ENCODE results near the gene ABCB9.

Gene ABCB9

DNA sequence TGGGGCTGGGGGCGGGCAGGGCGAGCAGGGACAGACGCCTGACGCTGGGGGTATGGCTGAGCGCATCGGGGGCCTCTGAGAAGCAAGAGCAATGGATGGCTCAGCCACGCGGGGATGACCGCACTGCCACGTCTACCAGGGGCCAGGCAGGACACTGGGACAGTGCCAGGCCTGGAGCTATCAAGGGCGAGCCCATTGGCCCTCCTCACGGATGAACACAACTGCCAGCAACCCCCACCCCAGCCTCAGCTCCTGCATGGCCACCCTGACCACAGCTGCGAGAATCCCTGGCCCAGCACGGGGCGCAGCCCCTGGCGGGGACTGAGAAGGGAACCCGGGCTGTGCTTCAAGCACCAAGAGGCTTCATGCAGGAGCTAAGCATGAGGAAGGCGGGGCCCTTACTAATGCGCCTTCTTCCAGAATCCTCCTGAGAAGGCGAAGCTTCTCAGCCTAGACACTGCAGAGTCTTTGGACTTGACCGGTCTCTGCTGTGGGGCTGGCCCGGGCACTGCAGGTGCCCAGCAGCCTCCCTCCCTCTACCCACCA lies 23.7 kb upstream of the ABCB9 start:
- no peak for DNase-seq
- Histone ChIP-seq H3K4me1 (ENCODE audit: control extremely low read depth in 1 of 4, control insufficient read depth in 4 of 4, insufficient read depth in 4 of 4, low read length in 3 of 4) (peaks cover 0 to 11% (median 5%) of the 10 kb centered on the region in 4 experiments), H3K4me3 (ENCODE audit: control insufficient read depth in 1 of 7, extremely low read depth in 1 of 7, insufficient read depth in 4 of 7, low read depth in 2 of 7, low read length in 6 of 7) (no peak overlapping the region), H3K36me3 (ENCODE audit: control insufficient read depth in 4 of 4, insufficient read depth in 4 of 4, low read length in 3 of 4) (peaks cover 0 to 57% (median 27%) of the 10 kb centered on the region in 4 experiments), H3K9me3 (ENCODE audit: control extremely low read depth in 1 of 5, control insufficient read depth in 4 of 5, insufficient read depth in 2 of 5, low read depth in 1 of 5, low read length in 4 of 5) (no peaks in the 10 kb centered on the region), H3K27me3 (replicated peaks in 2 of 5; ENCODE audit: control insufficient read depth in 4 of 5, insufficient read depth in 5 of 5, low read length in 4 of 5) (no peaks in the 10 kb centered on the region), H3K27ac (ENCODE audit: insufficient read depth in 1 of 2, low read depth in 1 of 2, low read length in 2 of 2, poor library complexity in 1 of 2, severe bottlenecking in 2 of 2) (no peak overlapping the region)
- CTCF ChIA-PET: interaction anchor here (0.8 to 1.7 kb wide), 2 partner anchors 53 kb away, joined by 3 to 5 read pairs; no protein-coding TSS in a partner anchor
- WGBS (ENCODE audit: insufficient coverage): 98% methylated on average over 18 of the region's 22 CpGs
- POLR2A ChIA-PET: interaction anchor here (0.7 kb wide), 1 partner anchor 11 kb away, joined by 3 read pairs; no protein-coding TSS in a partner anchor

DNA sequence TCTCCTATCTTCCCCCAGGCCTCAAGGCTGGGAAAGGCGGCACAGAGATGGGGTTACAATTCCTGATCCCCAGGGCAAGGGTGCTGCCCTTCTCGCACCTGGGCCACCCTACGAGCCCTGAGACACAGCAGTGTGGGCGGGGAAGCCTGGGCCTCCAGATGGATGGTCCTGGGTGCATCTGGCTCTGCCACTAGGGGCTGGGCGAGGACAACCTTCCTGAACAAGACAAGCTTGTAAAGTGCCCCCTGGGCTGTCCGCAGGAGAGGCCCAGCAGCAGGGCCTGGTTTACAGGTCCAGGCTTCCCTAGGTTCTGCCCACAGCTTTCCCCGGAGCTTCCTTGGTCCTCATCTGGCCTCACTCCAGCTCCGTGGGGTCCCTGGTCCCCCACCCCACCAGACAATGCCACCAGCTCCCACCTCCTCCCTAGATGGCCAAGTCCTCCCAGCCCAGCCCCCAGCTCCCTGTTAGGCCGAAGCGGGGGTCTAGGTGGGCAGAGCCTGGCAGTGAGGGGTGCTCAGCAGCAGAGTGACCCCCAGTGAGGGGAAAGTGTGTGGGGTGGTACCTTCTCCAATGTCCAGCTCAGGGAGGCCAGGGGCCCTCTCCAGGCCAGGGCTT lies 23.1 kb upstream of the ABCB9 start:
- no peak overlapping the region for H3K27ac ChIP-seq (ENCODE audit: insufficient read depth in 1 of 2, low read depth in 1 of 2, low read length in 2 of 2, poor library complexity in 1 of 2, severe bottlenecking in 2 of 2)
- no peak overlapping the region for H3K4me3 ChIP-seq (ENCODE audit: control insufficient read depth in 1 of 7, extremely low read depth in 1 of 7, insufficient read depth in 4 of 7, low read depth in 2 of 7, low read length in 6 of 7)
- POLR2A ChIA-PET: no interaction called here
- peaks cover 0 to 53% (median 27%) of the 10 kb centered on the region in 4 experiments for H3K36me3 ChIP-seq (ENCODE audit: control insufficient read depth in 4 of 4, insufficient read depth in 4 of 4, low read length in 3 of 4)
- CTCF ChIA-PET: interaction anchor here (0.6 to 0.8 kb wide), 2 partner anchors 54 to 249 kb away, joined by 3 read pairs; no protein-coding TSS in a partner anchor
- WGBS (ENCODE audit: insufficient coverage): 97% methylated on average over 6 of the region's 10 CpGs
- peaks cover 0 to 17% (median 11%) of the 10 kb centered on the region in 4 experiments for H3K4me1 ChIP-seq (ENCODE audit: control extremely low read depth in 1 of 4, control insufficient read depth in 4 of 4, insufficient read depth in 4 of 4, low read length in 3 of 4)
- DNase-seq: no peak
- H3K9me3 ChIP-seq (ENCODE audit: control extremely low read depth in 1 of 5, control insufficient read depth in 4 of 5, insufficient read depth in 2 of 5, low read depth in 1 of 5, low read length in 4 of 5): no peaks in the 10 kb centered on the region
- no peaks in the 10 kb centered on the region for H3K27me3 ChIP-seq (replicated peaks in 2 of 5; ENCODE audit: control insufficient read depth in 4 of 5, insufficient read depth in 5 of 5, low read length in 4 of 5)

DNA sequence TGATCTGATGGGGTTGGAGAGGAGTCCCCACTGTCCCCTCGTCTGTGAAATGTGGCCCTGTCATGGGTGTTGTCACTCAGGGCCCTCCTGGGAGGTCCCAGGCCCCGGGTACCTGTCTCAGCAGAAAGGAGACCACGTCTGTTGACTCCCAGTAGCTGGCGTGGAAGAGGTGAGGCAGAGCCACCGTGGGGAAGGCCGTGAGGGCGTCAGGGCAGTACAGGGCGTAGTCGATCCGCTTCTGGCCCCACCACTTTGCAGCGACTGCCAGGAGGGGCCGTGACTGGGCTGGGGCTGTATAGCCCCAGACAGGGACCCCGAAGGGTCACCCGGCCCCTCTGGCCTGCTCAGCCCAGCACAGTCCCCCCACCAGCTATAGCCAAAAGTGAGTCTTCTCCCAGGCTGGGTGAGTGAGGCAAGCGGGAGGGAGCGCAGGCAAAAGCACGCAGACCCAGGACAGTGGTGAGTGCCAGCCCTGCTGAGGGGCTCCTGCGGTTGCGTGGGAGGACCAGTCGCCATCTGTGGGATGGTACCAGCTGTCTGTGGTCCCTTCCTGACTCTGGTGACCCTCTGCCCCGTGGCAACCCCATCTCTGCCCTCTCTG lies 22.4 kb upstream of the ABCB9 start:
- peaks cover 0 to 51% (median 30%) of the 10 kb centered on the region in 4 experiments for H3K36me3 ChIP-seq (ENCODE audit: control insufficient read depth in 4 of 4, insufficient read depth in 4 of 4, low read length in 3 of 4)
- H3K4me3 ChIP-seq (ENCODE audit: control insufficient read depth in 1 of 7, extremely low read depth in 1 of 7, insufficient read depth in 4 of 7, low read depth in 2 of 7, low read length in 6 of 7): no peak overlapping the region
- no peaks in the 10 kb centered on the region for H3K9me3 ChIP-seq (ENCODE audit: control extremely low read depth in 1 of 5, control insufficient read depth in 4 of 5, insufficient read depth in 2 of 5, low read depth in 1 of 5, low read length in 4 of 5)
- 98% methylated on average over 17 of the region's 21 CpGs for WGBS (ENCODE audit: insufficient coverage)
- no peak overlapping the region for H3K27ac ChIP-seq (ENCODE audit: insufficient read depth in 1 of 2, low read depth in 1 of 2, low read length in 2 of 2, poor library complexity in 1 of 2, severe bottlenecking in 2 of 2)
- ChIA-PET CTCF (interaction anchor here (0.6 to 1.5 kb wide), 3 partner anchors 13 to 250 kb away, joined by 3 read pairs; partner anchors contain the start of gene OGFOD2), POLR2A (no interaction called here)
- H3K27me3 ChIP-seq (replicated peaks in 2 of 5; ENCODE audit: control insufficient read depth in 4 of 5, insufficient read depth in 5 of 5, low read length in 4 of 5): no peaks in the 10 kb centered on the region
- DNase-seq: no peak
- H3K4me1 ChIP-seq (ENCODE audit: control extremely low read depth in 1 of 4, control insufficient read depth in 4 of 4, insufficient read depth in 4 of 4, low read length in 3 of 4): peaks cover 0 to 23% (median 18%) of the 10 kb centered on the region in 4 experiments

DNA sequence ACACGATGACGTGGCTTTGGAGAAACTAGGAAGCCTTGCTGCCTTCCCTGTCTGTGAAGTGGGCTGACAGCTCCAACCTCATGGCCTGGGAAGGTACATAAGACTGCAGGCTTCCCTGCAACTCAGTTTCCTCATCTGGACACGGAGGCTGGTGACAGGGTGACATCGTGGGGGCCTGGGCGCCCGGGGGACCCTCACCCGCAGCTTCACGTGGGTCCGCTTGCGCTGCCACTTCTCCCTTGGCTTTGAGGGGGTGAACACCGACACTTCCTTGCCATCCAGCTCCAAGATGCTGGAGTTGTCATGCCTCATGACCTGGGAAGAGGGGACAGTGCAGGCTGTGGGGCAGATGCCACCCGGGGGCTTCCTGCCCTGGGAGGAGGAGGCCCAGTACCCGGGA lies 21.8 kb upstream of the ABCB9 start:
- Histone ChIP-seq H3K4me1 (ENCODE audit: control extremely low read depth in 1 of 4, control insufficient read depth in 4 of 4, insufficient read depth in 4 of 4, low read length in 3 of 4) (peaks cover 0 to 30% (median 24%) of the 10 kb centered on the region in 4 experiments), H3K36me3 (ENCODE audit: control insufficient read depth in 4 of 4, insufficient read depth in 4 of 4, low read length in 3 of 4) (peaks cover 0 to 54% (median 34%) of the 10 kb centered on the region in 4 experiments)

DNA sequence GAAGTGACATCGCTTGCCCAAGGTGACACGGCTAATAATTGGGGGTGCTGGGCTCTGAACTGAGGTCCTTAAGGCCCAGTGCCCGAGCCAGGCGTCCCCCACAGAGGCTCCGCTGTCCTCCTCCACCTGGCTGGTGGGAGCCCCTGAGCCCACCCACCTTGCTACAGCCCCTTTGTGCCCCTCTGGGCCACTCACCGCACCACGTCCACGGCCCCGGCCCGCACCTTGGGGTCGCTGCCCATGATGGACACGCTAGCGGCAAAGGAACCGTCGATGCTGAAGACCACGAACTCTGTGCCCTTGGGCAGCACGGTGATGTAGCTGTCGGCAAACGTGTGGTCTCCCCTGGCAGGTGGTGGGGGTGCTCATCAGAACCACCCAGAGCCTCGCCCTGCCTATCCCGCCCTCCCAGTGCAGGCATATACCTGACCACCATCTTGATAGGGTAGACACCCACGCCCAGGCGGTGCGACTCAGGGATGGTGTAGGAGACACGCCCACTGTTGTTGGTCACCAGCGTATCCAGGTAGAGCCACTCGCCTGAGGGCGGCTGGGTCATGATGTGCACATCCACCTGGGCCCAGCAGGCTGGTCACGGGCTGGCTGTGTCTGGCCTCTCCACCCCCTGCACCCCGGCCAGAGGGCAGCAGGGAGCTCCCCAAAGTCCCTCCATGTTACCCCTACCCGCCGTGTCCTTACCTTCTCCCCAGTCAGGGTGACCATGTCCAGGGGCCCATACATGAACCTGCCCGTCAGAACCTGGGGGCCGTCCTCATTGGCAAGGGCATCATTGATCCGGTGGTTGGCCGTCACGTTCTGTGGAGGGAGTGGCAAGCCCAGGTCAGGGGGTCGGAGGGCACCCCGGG lies 21.1 kb upstream of the ABCB9 start:
- Histone ChIP-seq H3K9me3 (ENCODE audit: control extremely low read depth in 1 of 5, control insufficient read depth in 4 of 5, insufficient read depth in 2 of 5, low read depth in 1 of 5, low read length in 4 of 5) (no peaks in the 10 kb centered on the region), H3K4me3 (ENCODE audit: control insufficient read depth in 1 of 7, extremely low read depth in 1 of 7, insufficient read depth in 4 of 7, low read depth in 2 of 7, low read length in 6 of 7) (no peak overlapping the region), H3K27me3 (replicated peaks in 2 of 5; ENCODE audit: control insufficient read depth in 4 of 5, insufficient read depth in 5 of 5, low read length in 4 of 5) (no peaks in the 10 kb centered on the region), H3K27ac (ENCODE audit: insufficient read depth in 1 of 2, low read depth in 1 of 2, low read length in 2 of 2, poor library complexity in 1 of 2, severe bottlenecking in 2 of 2) (no peak overlapping the region), H3K36me3 (ENCODE audit: control insufficient read depth in 4 of 4, insufficient read depth in 4 of 4, low read length in 3 of 4) (peaks cover 0 to 61% (median 40%) of the 10 kb centered on the region in 4 experiments), H3K4me1 (ENCODE audit: control extremely low read depth in 1 of 4, control insufficient read depth in 4 of 4, insufficient read depth in 4 of 4, low read length in 3 of 4) (peaks cover 0 to 37% (median 32%) of the 10 kb centered on the region in 4 experiments)
- CTCF ChIA-PET: interaction anchor here (0.9 to 1.5 kb wide), 3 partner anchors 12 to 251 kb away, joined by 3 to 4 read pairs (median 3); partner anchors contain the start of gene OGFOD2
- no peak for DNase-seq
- 98% methylated on average over 38 of the region's 39 CpGs for WGBS (ENCODE audit: insufficient coverage)
- POLR2A ChIA-PET: no interaction called here

More for the DNA sequence above, 21.8 kb upstream of the ABCB9 start:
- Histone ChIP-seq H3K4me3 (ENCODE audit: control insufficient read depth in 1 of 7, extremely low read depth in 1 of 7, insufficient read depth in 4 of 7, low read depth in 2 of 7, low read length in 6 of 7) (no peak overlapping the region), H3K27me3 (replicated peaks in 2 of 5; ENCODE audit: control insufficient read depth in 4 of 5, insufficient read depth in 5 of 5, low read length in 4 of 5) (no peaks in the 10 kb centered on the region), H3K27ac (ENCODE audit: insufficient read depth in 1 of 2, low read depth in 1 of 2, low read length in 2 of 2, poor library complexity in 1 of 2, severe bottlenecking in 2 of 2) (no peak overlapping the region), H3K9me3 (ENCODE audit: control extremely low read depth in 1 of 5, control insufficient read depth in 4 of 5, insufficient read depth in 2 of 5, low read depth in 1 of 5, low read length in 4 of 5) (no peaks in the 10 kb centered on the region)
- WGBS (ENCODE audit: insufficient coverage): over 99% methylated on average over 13 of the region's 13 CpGs
- CTCF ChIA-PET: interaction anchor here (0.9 to 1.5 kb wide), 2 partner anchors 13 to 250 kb away, joined by 3 to 4 read pairs; partner anchors contain the start of gene OGFOD2
- no peak for DNase-seq
- POLR2A ChIA-PET: no interaction called here

DNA sequence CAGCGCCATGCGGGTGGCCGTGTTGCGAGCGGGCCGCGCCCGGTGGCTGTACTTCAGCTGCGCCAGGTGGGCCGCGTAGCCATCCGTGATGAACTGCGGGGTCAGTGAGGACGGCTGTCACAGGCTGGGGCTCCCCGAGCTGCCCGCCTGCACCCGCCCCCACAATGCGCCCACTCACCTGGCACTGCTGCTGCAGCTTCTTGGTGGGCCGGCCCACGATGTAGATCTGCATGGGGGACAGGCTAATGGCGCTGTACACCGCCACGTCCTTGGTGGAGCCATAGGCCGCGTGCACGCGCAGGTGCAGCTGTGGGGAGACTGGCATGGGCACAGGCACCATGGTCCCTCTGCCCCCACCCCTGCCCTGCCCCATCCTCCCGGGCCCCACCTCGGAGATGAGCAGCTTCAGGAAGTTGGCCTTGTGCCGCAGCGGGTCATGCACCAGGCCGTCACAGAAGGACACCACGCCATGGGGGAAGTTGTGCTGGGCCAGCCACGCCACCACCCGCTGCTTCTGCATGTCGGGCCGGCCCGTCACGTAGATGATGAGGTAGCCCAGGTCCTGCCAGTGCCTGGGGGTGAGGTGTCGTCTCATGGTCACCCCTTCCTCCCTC lies 20.1 kb upstream of the ABCB9 start:
- no peak for DNase-seq
- ChIA-PET POLR2A (interaction anchor here (0.5 to 0.6 kb wide), 2 partner anchors 57 to 96 kb away, joined by 3 read pairs; no protein-coding TSS in a partner anchor), CTCF (interaction anchor here (1.2 kb wide), 1 partner anchor 23 kb away, joined by 3 read pairs; no protein-coding TSS in a partner anchor)
- Histone ChIP-seq H3K27ac (ENCODE audit: insufficient read depth in 1 of 2, low read depth in 1 of 2, low read length in 2 of 2, poor library complexity in 1 of 2, severe bottlenecking in 2 of 2) (no peak overlapping the region), H3K4me3 (ENCODE audit: control insufficient read depth in 1 of 7, extremely low read depth in 1 of 7, insufficient read depth in 4 of 7, low read depth in 2 of 7, low read length in 6 of 7) (no peak overlapping the region), H3K36me3 (ENCODE audit: control insufficient read depth in 4 of 4, insufficient read depth in 4 of 4, low read length in 3 of 4) (peaks cover 0 to 59% (median 38%) of the 10 kb centered on the region in 4 experiments), H3K4me1 (ENCODE audit: control extremely low read depth in 1 of 4, control insufficient read depth in 4 of 4, insufficient read depth in 4 of 4, low read length in 3 of 4) (peaks cover 2 to 46% (median 41%) of the 10 kb centered on the region in 4 experiments), H3K9me3 (ENCODE audit: control extremely low read depth in 1 of 5, control insufficient read depth in 4 of 5, insufficient read depth in 2 of 5, low read depth in 1 of 5, low read length in 4 of 5) (no peaks in the 10 kb centered on the region), H3K27me3 (replicated peaks in 2 of 5; ENCODE audit: control insufficient read depth in 4 of 5, insufficient read depth in 5 of 5, low read length in 4 of 5) (no peaks in the 10 kb centered on the region)
- WGBS (ENCODE audit: insufficient coverage): 96% methylated on average over 32 of the region's 40 CpGs
